Measurements from ENCODE around the gene NR6A1.

NR6A1 gene

GRCh38 chr9:124570942-124571666, 200.0 kb downstream of the NR6A1 start:
- Histone ChIP-seq H3K4me1 (no peaks in the 10 kb centered on the region), H3K9me3 (no peaks in the 10 kb centered on the region), H3K27me3 (no peaks in the 10 kb centered on the region), H3K36me3 (no peaks in the 10 kb centered on the region), H3K4me3 (ENCODE audit: low read depth, low read length) (no peak overlapping the region)
- no peak for DNase-seq
- TF ChIP-seq CTCF (IDR thresholded peaks at IDR 0.05; ENCODE audit: low read depth, low read length), result no peak

- H3K9me3 ChIP-seq, result no peaks in the 10 kb centered on the region
- no peak overlapping the region for H3K4me3 ChIP-seq (ENCODE audit: low read depth, low read length)
- TF ChIP-seq CTCF (IDR thresholded peaks at IDR 0.05; ENCODE audit: low read depth, low read length), result no peak
- no peaks in the 10 kb centered on the region for H3K36me3 ChIP-seq
- H3K27me3 ChIP-seq, result no peaks in the 10 kb centered on the region
- no peak for DNase-seq
- H3K4me1 ChIP-seq, result no peaks in the 10 kb centered on the region
Observed at GRCh38 chr9:124569942-124570341, 201.2 kb downstream of the NR6A1 start.

GRCh38 chr9:124567362-124567761, 203.7 kb downstream of the NR6A1 start:
- H3K4me1 ChIP-seq, result no peaks in the 10 kb centered on the region
- no peak overlapping the region for H3K4me3 ChIP-seq (ENCODE audit: low read depth, low read length)
- no peaks in the 10 kb centered on the region for H3K9me3 ChIP-seq
- no peaks in the 10 kb centered on the region for H3K36me3 ChIP-seq
- DNase-seq, result no peak
- no peak for TF ChIP-seq CTCF (IDR thresholded peaks at IDR 0.05; ENCODE audit: low read depth, low read length)
- H3K27me3 ChIP-seq, result no peaks in the 10 kb centered on the region

- no peak for DNase-seq
- Histone ChIP-seq H3K4me1 (no peaks in the 10 kb centered on the region), H3K27me3 (no peaks in the 10 kb centered on the region), H3K4me3 (ENCODE audit: low read depth, low read length) (no peak overlapping the region), H3K36me3 (no peaks in the 10 kb centered on the region), H3K9me3 (no peaks in the 10 kb centered on the region)
- no peak for TF ChIP-seq CTCF (IDR thresholded peaks at IDR 0.05; ENCODE audit: low read depth, low read length)
Observed at GRCh38 chr9:124562328-124562727, 208.8 kb downstream of the NR6A1 start.

GRCh38 chr9:124559871-124560270, 211.2 kb downstream of the NR6A1 start:
- H3K4me3 ChIP-seq (ENCODE audit: low read depth, low read length), result no peak overlapping the region
- no peak for TF ChIP-seq CTCF (IDR thresholded peaks at IDR 0.05; ENCODE audit: low read depth, low read length)
- DNase-seq, result no peak
- H3K4me1 ChIP-seq, result no peaks in the 10 kb centered on the region
- no peaks in the 10 kb centered on the region for H3K9me3 ChIP-seq
- H3K36me3 ChIP-seq, result no peaks in the 10 kb centered on the region
- H3K27me3 ChIP-seq, result no peaks in the 10 kb centered on the region

- no peak for DNase-seq
- no peaks in the 10 kb centered on the region for H3K4me1 ChIP-seq
- H3K27me3 ChIP-seq, result no peaks in the 10 kb centered on the region
- H3K9me3 ChIP-seq, result no peaks in the 10 kb centered on the region
- H3K36me3 ChIP-seq, result no peaks in the 10 kb centered on the region
- no peak for TF ChIP-seq CTCF (IDR thresholded peaks at IDR 0.05; ENCODE audit: low read depth, low read length)
- no peak overlapping the region for H3K4me3 ChIP-seq (ENCODE audit: low read depth, low read length)
Observed at GRCh38 chr9:124558777-124559470, 212.2 kb downstream of the NR6A1 start.
